ENCODE data around the gene MTMR6.

Gene MTMR6

DNA sequence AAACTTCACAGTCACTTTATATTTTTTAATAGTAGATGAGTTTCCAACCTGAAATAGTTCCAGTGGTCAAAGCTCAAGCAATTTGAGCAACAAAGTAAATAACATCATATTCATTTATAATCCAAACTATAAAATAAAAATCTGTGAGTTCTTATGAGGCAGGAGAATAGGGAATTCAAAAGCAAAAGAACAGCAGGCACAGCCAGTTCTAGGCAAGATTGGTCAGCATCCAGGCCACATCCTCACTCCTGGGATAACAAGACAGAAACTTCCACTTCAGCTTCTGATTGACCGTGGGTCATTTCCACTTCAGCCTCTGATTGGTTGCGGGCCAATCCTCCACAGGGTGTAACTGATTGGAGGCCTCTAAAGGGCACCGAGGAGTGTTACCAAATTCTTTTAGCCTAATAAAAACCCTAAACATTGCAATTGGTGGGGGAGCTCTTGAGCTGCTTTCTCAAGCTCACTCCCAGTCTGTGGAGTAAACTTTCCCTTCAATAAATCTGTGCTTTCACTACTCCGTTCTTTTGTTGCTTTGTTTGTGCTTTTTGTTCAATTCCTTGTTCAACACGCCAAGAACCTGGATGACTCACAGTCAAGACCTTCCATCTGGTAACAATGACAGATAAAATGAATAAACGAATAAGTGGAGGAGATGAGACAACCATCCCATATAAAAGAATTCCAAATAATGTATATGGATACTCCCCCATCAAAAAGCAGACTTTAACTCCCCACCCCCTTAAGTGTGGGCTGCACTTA is 72.6 kb downstream of the MTMR6 start:
- no peak for DNase-seq

DNA sequence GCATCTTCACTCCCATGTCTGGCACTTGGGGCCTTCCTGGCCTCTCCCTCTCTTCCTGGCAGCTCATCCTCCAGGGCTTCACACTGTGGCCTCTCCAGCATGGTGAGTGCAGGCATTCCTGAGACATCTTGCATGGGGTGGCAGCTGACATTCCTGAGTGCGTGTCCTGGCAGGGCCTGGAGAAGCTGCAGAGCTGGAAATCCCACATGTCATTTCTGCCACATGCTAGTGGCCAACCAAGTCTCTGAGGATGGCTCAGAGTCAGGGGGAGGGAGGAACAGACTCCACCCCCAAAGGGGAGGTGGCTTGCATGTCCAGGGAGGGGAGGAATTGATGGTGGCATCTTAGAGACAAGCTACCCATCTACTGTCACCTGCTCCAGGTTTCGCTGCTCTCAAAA is 73.6 kb downstream of the MTMR6 start:
- DNase-seq = no peak

DNA sequence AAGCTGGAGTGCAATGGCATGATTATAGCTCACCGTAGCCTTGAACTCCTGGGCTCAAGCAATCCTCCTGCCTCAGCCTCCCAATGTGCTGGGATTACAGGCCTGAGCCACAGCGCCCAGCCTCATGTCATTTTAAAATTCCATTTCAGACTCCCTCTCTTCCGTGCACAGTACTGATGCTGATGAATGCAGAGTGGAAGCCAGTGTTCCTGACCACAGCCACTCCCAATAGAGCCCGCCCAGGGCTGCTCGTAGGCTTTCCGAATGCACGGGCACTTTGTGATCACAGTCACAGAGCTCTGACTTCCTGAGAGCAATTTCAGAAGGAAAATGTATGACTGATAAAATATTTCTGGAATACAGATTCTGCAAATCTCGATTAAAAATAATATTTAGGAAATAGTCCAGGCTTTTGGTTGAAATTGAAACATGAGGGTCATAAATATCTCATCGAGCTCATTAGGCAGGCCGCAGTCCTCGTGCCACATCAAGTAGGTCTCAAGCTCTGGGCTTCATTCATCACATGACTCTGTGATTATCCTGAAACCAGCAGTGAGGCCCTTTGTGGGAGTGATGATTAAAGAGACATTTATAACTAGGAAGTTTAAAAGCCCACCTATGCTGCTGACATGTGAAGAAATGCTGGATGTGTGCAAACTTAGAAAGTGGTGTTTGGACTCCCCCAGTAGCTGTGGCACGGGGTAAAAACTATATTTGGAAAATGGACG is 76.3 kb downstream of the MTMR6 start:
- no peak for DNase-seq

DNA sequence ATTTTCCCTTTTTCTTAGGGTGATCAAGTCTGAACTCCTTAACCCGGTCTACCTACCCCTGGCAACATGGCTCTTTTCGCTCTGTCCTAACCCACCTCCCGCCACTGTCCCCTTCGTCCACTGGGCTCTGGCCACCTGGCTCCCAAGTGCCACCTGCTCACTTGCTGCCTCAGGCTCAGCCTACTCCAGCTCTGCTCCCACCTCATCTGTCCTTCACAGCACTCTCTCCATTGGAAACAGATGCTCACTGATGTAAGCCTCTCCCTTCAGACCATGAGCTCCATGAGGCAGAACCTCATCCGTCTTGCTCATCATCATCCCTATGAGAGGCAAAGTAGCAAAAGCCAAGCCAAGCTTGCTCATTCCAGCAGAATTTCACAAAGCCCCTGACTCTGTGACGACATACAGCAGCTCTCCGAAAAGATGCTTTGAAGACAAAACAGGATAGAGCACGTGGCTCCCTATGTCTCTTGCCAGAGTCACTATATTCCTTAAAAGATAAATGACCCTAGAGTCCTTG is 79.9 kb downstream of the MTMR6 start:
- DNase-seq = no peak

DNA sequence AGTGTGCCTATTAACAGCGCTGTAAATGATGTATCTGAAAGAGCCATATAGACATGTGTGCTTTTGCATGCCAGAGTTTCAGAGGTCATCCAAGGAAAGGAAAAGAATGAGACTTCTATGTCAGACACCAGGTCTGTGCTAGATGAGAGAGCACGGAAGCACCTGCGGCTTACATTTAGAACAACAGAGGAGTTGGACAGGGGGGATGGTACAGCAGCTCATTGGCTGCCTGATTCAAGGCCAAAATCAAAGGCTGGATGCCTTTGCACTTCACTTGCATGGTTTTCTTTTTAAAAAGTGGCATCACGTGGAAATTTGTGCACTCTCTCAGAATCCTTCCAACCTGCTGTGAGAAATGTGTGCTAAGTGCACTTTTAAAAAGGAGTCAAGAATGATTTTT is 82.4 kb downstream of the MTMR6 start:
- no peak for DNase-seq

DNA sequence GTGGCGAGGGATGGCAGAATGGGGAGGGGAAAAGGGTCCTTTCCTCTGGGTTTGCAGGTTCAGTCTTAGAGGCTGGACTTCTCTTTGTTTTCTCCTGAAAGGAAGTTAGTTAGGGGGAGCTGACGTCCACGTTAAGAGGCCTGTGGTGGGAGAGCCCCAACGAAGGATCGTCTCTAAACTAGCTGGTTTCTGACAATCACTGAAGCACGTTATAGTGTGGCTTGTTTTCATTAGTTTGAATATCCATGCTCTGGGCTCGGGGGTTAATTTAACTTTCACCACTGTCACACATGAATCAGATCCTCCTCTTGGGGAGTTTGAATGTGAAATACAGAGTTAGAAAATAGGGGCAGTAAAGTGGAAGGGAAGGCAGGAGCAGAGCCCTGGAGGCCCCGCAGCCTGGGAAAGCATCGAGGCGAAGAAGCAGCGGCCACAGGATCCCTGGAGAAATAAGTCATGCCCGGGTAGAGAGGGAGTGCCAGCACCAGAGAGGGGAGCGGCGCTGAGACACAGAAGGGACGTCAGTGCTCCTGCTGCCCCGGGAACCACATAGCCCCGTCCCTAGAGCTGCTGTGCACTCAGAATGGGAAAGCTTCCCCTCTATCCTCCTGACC is 84.1 kb downstream of the MTMR6 start:
- DNase-seq = no peak

DNA sequence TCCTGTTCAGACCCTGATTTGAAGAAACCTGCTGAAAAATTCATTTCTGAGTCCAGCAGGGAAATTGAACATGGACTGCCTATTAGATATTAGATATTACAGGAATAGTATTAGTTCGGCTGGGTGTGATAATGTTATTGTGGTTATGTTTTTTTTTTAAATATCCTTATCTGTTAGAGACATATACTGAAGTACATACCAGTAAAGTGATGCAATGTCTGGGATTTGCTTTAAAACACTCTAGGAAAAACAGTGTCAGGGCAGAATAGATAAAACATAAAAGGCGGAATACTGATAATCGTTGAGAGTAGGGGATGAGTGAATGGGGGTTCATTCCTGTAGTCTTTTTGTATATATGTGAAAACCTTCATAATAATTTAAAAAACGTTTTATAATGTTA is 86.5 kb downstream of the MTMR6 start:
- DNase-seq = no peak

DNA sequence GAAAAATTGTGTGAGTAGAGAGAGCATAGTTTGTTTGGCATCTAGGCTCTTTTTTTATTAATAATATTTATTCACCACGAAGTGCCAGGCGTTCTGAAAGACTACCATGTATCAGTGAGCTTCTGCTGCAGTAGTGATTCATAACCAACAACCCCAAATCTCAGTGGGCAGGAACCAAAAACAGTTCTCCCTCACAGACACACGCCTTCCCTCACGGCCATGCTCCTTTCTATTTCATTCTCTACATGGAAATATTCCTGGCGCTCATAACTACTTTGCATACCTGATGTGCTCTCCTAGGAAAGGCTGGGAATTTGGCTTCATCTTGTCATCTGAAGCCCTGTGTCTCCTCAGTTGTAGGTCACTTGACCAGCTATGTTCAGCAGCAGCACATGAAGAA is 88.6 kb downstream of the MTMR6 start:
- no peak for DNase-seq

DNA sequence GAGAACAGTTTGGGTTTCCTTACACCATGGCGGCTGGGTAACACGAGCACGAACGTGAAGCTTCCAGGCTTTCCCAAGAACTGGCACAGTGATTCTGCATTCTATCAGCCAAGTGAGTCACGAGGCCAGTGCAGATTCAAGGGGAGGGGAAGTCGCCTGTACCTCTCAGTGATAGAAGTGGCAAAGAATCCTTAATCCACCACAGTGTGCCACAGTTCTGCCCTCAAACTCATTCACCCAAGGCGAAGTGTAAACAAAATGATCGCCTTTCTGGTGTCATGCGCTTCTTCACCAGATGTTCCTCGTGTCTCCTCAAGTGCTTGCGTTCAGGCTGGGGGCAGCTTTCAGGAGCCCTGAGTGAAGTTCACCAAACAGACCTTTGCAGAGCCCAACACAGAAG is 90.3 kb downstream of the MTMR6 start:
- DNase-seq = no peak

Data from CD4-positive, alpha-beta T cell treated with Interleukin-4 for 1 hour (primary cell).